CD4-positive, alpha-beta T cell (primary cell): ENCODE results near the gene RNF152. TPM values are rescaled to one million over a fixed set of nuclear protein-coding genes. Genes with fewer than 3 reads are reported as not detected.

Source experiments
- ATAC-seq: fragments of 200-7000 bp; cut with Tn5 transposase; one replicate; pipeline ENCODE4 v1.10.0; 2022; ENCODE audit warnings: mild to moderate bottlenecking; ENCODE audit not compliant: poor library complexity
- CTCF ChIA-PET: fragments of 350-600 bp; sonication (Branson Sonifier 250); formaldehyde crosslinking; loops from one replicate; lab custom pipeline; 2021; ENCODE audit warnings: antibody characterized with exemption, inconsistent platforms; lab: Charles Lee
- POLR2A ChIA-PET: fragments of 350-600 bp; sonication (Branson Sonifier 250); formaldehyde crosslinking; loops from one replicate; lab custom pipeline; 2021; ENCODE audit warnings: antibody characterized with exemption, inconsistent platforms; lab: Charles Lee
- DNase-seq, 14 experiments: peaks; one replicate each; pipeline ENCODE4 v3.0.0-alpha.2; 2013 to 2020; ENCODE audit warnings: mixed read lengths in 2 of 14
- H3K27ac ChIP-seq, 2 donors: one replicate each; pipeline versions ENCODE4 v1.5.1 to v1.7.0; 2013; ENCODE audit warnings: low read length in 2 of 2, low read depth in 1 of 2, mild to moderate bottlenecking in 1 of 2
- H3K27me3 ChIP-seq, 2 experiments: 1 replicate in 1 of 2; 2 replicates in 1 of 2; pipeline versions ENCODE4 v1.6.1 to v1.7.0; 2013; ENCODE audit warnings: low read length in 2 of 2, control low read depth in 1 of 2, mild to moderate bottlenecking in 1 of 2, moderate library complexity in 1 of 2; ENCODE audit not compliant: insufficient read depth in 2 of 2, control insufficient read depth in 1 of 2
- H3K36me3 ChIP-seq: one replicate; pipeline ENCODE4 v1.6.1; 2013; ENCODE audit warnings: low read length, control low read depth; ENCODE audit not compliant: insufficient read depth
- H3K4me1 ChIP-seq: one replicate; pipeline ENCODE4 v1.6.1; 2013; ENCODE audit warnings: low read length, control low read depth; ENCODE audit not compliant: insufficient read depth
- H3K4me3 ChIP-seq: one replicate; pipeline ENCODE4 v1.5.1; 2013; ENCODE audit warnings: mild to moderate bottlenecking, low read length, moderate library complexity
- H3K9me3 ChIP-seq, 2 experiments: 1 replicate in 1 of 2; 2 replicates in 1 of 2; pipeline versions ENCODE4 v1.6.1 to v1.7.0; 2013; ENCODE audit warnings: low read length in 2 of 2, mild to moderate bottlenecking in 2 of 2, control low read depth in 1 of 2, moderate library complexity in 1 of 2; ENCODE audit not compliant: control insufficient read depth in 1 of 2, insufficient read depth in 1 of 2
- H3K27ac Mint-ChIP-seq: one replicate; pipeline ENCODE4 v1.8.0; 2020; ENCODE audit warnings: mixed read lengths
- H3K27me3 Mint-ChIP-seq: one replicate; pipeline ENCODE4 v1.8.0; 2021; ENCODE audit warnings: mixed read lengths
- H3K36me3 Mint-ChIP-seq: one replicate; pipeline ENCODE4 v1.8.0; 2021; ENCODE audit warnings: low read depth, mixed read lengths
- H3K4me1 Mint-ChIP-seq: one replicate; pipeline ENCODE4 v1.8.0; 2021; ENCODE audit warnings: low read depth, mixed read lengths
- H3K4me3 Mint-ChIP-seq: one replicate; pipeline ENCODE4 v1.8.0; 2020; ENCODE audit warnings: mild to moderate bottlenecking, mixed read lengths
- H3K9me3 Mint-ChIP-seq: one replicate; pipeline ENCODE4 v1.8.0; 2020; ENCODE audit warnings: mixed read lengths
- CTCF ChIP-seq: fragments of 200-600 bp; IDR thresholded peaks from one replicate; pipeline ENCODE4 v1.8.0; 2022; ENCODE audit warnings: antibody characterized with exemption, mild to moderate bottlenecking
- intact Hi-C, 2 experiments: fragments of 100-400 bp; cut with DNase I in 1 of 2; cut with micrococcal nuclease in 1 of 2; formaldehyde crosslinking; loops; one replicate each; pipeline versions ENCODE4 v1.15.1 to v1.9.0; 2023 to 2025; cut with DNase I, micrococcal nuclease
- total RNA-seq, 174 experiments: library from RNA in 2 of 174; stranded (reverse) in 2 of 174; gene quantifications; one replicate each; pipeline ENCODE4 v1.2.3 and lab custom pipeline; 2021 to 2026

RNF152 gene
- total RNA-seq, 2 experiments from 2014 or later: 0.60 to 1.0 TPM

- no peaks in the 10 kb centered on the region for H3K36me3 ChIP-seq
- no peaks in the 10 kb centered on the region for H3K27me3 Mint-ChIP-seq
- no peak overlapping the region for H3K4me3 Mint-ChIP-seq
- H3K4me1 Mint-ChIP-seq: no peaks in the 10 kb centered on the region
- intact Hi-C loops: no loop called here
- H3K4me1 ChIP-seq: no peaks in the 10 kb centered on the region
- no peak for ATAC-seq
- no peak overlapping the region for H3K27ac ChIP-seq
- peaks cover 3% of the 10 kb centered on the region in 2 experiments for H3K9me3 ChIP-seq
- no peak overlapping the region for H3K27ac Mint-ChIP-seq
- ChIA-PET POLR2A (no interaction called here), CTCF (no interaction called here)
- TF ChIP-seq CTCF: no peak
- H3K9me3 Mint-ChIP-seq: peaks cover 6% of the 10 kb centered on the region
- H3K36me3 Mint-ChIP-seq: no peaks in the 10 kb centered on the region
- H3K27me3 ChIP-seq: no peaks in the 10 kb centered on the region
- no peak overlapping the region for H3K4me3 ChIP-seq
- no peak for DNase-seq
Measured at GRCh38 chr18:61772293-61772848, 120.4 kb downstream of the RNF152 start.

GRCh38 chr18:61771861-61772260 lies 120.9 kb downstream of the RNF152 start:
- Histone ChIP-seq H3K9me3 (peaks cover 0 to 3% of the 10 kb centered on the region in 2 experiments), H3K27me3 (no peaks in the 10 kb centered on the region), H3K36me3 (no peaks in the 10 kb centered on the region), H3K27ac (no peak overlapping the region), H3K4me1 (no peaks in the 10 kb centered on the region), H3K4me3 (no peak overlapping the region)
- CTCF ChIA-PET: no interaction called here
- ATAC-seq (no peak), DNase-seq (no peak)
- Mint-ChIP-seq H3K4me3 (no peak overlapping the region), H3K9me3 (peaks cover 6% of the 10 kb centered on the region), H3K4me1 (no peaks in the 10 kb centered on the region), H3K27me3 (no peaks in the 10 kb centered on the region), H3K36me3 (no peaks in the 10 kb centered on the region), H3K27ac (no peak overlapping the region)
- intact Hi-C loops: no loop called here
- POLR2A ChIA-PET: no interaction called here
- TF ChIP-seq CTCF: no peak

GRCh38 chr18:61770279-61770678 lies 122.5 kb downstream of the RNF152 start:
- Histone ChIP-seq H3K4me1 (no peaks in the 10 kb centered on the region), H3K9me3 (peaks cover 0 to 3% of the 10 kb centered on the region in 2 experiments), H3K36me3 (no peaks in the 10 kb centered on the region), H3K4me3 (no peak overlapping the region), H3K27me3 (no peaks in the 10 kb centered on the region), H3K27ac (no peak overlapping the region)
- ATAC-seq: no peak
- POLR2A ChIA-PET: no interaction called here
- Mint-ChIP-seq H3K4me3 (no peak overlapping the region), H3K27me3 (no peaks in the 10 kb centered on the region), H3K36me3 (no peaks in the 10 kb centered on the region), H3K9me3 (no peaks in the 10 kb centered on the region), H3K27ac (no peak overlapping the region), H3K4me1 (no peaks in the 10 kb centered on the region)
- intact Hi-C loops: no loop called here
- no peak for DNase-seq
- CTCF ChIA-PET: no interaction called here
- TF ChIP-seq CTCF: no peak
